ENCODE measurements around the gene MCC.

GRCh38 chr5:113027431-113027830 is 460.8 kb downstream of the MCC start:
- TF ChIP-seq TEAD4 (IDR thresholded peaks at IDR 0.05) (no peak), NFIC (IDR thresholded peaks at IDR 0.05) (no peak), EP300 (IDR thresholded peaks at IDR 0.05; ENCODE audit: borderline replicate concordance) (no peak), CEBPB (IDR thresholded peaks at IDR 0.05) (no peak), MAX (IDR thresholded peaks at IDR 0.05) (no peak), TCF12 (IDR thresholded peaks at IDR 0.05; ENCODE audit: low read depth) (no peak)

All from Ishikawa (cell line).